Measurements from ENCODE around the gene SNUPN. TPM values are rescaled to one million over a fixed set of nuclear protein-coding genes. Genes with fewer than 3 reads are reported as not detected.
A peak's percentile ranks its signal among the peaks of the same experiment; 100 is the strongest.

Gene SNUPN
- total RNA-seq, 1 experiment from 2014 or later = 28.9 TPM

DNA sequence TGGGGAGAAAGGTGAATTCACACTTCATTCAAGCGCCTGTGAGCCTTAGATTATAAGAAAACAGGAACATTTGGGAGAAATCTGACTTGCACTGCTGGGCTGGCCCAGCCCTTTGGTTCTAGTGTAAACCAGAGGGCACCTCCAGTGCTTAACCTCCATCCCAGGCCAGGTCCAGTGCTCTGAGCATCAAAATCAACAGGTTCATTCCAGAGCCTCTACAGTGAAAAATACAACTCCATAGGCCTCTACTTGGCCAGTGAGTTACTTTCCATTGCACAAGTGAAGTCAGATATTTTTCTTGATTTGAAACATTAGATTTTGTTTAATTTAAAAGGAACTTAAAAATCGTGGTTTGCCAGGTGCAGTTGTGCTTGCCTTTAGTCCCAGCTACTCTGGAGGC lies 3.0 kb downstream of the SNUPN start:
- CTCF ChIA-PET = no interaction called here
- Mint-ChIP-seq H3K4me3 (ENCODE audit: unreplicated experiment) (no peak overlapping the region), H3K27ac (ENCODE audit: low read depth, unreplicated experiment) (no peak overlapping the region), H3K4me1 (ENCODE audit: insufficient read depth, unreplicated experiment) (peaks cover 18% of the 10 kb centered on the region), H3K36me3 (ENCODE audit: insufficient read depth, unreplicated experiment) (peaks cover 26% of the 10 kb centered on the region), H3K9me3 (ENCODE audit: unreplicated experiment) (no peaks in the 10 kb centered on the region), H3K27me3 (ENCODE audit: insufficient read depth, unreplicated experiment) (no peaks in the 10 kb centered on the region)
- TF ChIP-seq CTCF (IDR thresholded peaks at IDR 0.05; ENCODE audit: unreplicated experiment) = no peak
- no TSS peak for BruUV-seq (replicated peaks)
- POLR2A ChIA-PET = interaction anchor here (1.1 to 4.9 kb wide), 4 partner anchors 18 to 171 kb away, joined by 3 to 73 read pairs (median 14); partner anchors contain the start of genes IMP3, SIN3A and SNX33
- DNase-seq (ENCODE audit: unreplicated experiment) = no peak
- intact Hi-C loops (cut with micrococcal nuclease) = loop anchor here (5.0 kb wide), 1 partner anchor 255 kb away; the partner anchor contains the start of gene MAN2C1

DNA sequence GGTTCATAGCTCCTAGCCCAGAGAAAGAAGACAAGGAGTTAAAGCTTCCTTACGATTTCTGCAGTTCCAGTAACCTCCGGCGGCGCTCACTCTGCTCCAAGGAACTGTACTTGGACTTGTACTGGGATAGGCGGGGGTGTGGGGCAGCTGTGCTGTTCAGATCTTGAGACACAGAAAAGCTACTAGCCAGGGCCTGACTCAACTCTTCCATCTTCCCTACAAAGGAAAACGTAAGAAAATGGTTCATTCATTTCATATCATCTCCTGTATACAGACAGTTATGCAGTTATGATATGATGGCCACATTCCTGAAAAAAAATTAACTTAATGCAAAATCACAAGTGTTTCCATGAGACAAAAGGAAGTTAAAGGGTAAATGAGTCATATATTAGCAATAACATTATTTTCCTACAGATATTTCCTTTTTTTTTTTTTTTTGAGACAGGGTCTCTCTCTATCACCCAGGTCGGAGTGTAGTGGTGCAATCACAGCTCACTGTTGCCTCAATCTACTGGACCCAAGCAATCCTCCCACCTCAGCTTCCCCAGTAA lies 4.6 kb downstream of the SNUPN start:
- peak; percentile 81 for DNase-seq (ENCODE audit: unreplicated experiment)
- peaks cover 16% of the 10 kb centered on the region for H3K4me1 Mint-ChIP-seq (ENCODE audit: insufficient read depth, unreplicated experiment)
- no peaks in the 10 kb centered on the region for H3K27me3 Mint-ChIP-seq (ENCODE audit: insufficient read depth, unreplicated experiment)
- POLR2A ChIA-PET = interaction anchor here (0.5 to 4.9 kb wide), 21 partner anchors 12 to 253 kb away, joined by 3 to 73 read pairs (median 4); partner anchors contain the start of genes IMP3, MAN2C1, PTPN9 and SIN3A
- peak; percentile 17 for TF ChIP-seq CTCF (IDR thresholded peaks at IDR 0.05; ENCODE audit: unreplicated experiment)
- CTCF ChIA-PET = interaction anchor here (0.6 to 2.0 kb wide), 16 partner anchors 13 to 253 kb away, joined by 3 to 12 read pairs (median 5); partner anchors contain the start of genes IMP3, MAN2C1 and SNX33
- H3K4me3 Mint-ChIP-seq (ENCODE audit: unreplicated experiment) = peak overlapping the region; percentile 62
- H3K36me3 Mint-ChIP-seq (ENCODE audit: insufficient read depth, unreplicated experiment) = peaks cover 42% of the 10 kb centered on the region
- intact Hi-C loops (cut with micrococcal nuclease) = loop anchor here (2.0 to 5.0 kb wide), 3 partner anchors 20 to 254 kb away; partner anchors contain the start of genes IMP3, MAN2C1 and PTPN9
- peak overlapping the region; percentile 88 for H3K27ac Mint-ChIP-seq (ENCODE audit: low read depth, unreplicated experiment)
- no TSS peak for BruUV-seq (replicated peaks)
- no peaks in the 10 kb centered on the region for H3K9me3 Mint-ChIP-seq (ENCODE audit: unreplicated experiment)

DNA sequence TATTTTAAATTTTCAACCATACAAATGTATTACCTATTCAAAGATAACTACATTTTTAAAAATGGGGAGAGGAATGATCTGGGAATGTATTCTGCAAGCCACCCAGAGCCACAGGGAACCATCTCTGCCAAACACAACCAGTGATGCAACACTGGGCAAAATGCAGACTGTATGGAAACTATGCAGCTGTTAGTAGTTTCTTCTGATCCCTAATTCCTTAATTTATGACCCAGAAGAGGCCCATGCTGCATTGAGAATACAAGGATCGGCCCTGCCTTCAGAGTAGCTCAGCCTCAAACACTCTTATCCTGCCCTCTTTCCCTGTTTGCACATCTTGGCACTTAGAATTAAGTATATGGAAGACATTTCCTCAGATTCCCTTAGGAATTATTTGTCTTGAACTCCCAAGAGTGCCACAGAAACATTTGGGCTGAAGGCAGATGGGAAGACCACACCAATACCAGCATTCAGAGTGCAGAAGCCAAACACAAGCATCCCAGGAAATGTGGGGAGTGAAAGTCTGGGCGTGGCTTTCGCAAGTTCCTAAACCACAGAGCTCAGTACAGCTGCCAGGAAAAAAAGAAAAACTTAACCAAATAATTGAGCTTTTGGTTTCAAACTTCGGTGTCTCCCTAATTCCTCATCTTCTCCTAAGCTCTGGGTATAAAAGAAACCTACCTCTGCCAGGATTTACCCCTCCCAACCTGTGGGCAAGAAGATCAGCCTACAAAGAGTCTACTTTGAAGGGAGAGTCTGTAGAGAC lies 5.3 kb downstream of the SNUPN start:
- POLR2A ChIA-PET = interaction anchor here (0.6 to 4.9 kb wide), 21 partner anchors 11 to 252 kb away, joined by 3 to 73 read pairs (median 4); partner anchors contain the start of genes IMP3, MAN2C1, PTPN9 and SIN3A
- Mint-ChIP-seq H3K27ac (ENCODE audit: low read depth, unreplicated experiment) (peak overlapping the region; percentile 88), H3K36me3 (ENCODE audit: insufficient read depth, unreplicated experiment) (peaks cover 49% of the 10 kb centered on the region), H3K9me3 (ENCODE audit: unreplicated experiment) (no peaks in the 10 kb centered on the region), H3K27me3 (ENCODE audit: insufficient read depth, unreplicated experiment) (no peaks in the 10 kb centered on the region), H3K4me3 (ENCODE audit: unreplicated experiment) (peak overlapping the region; percentile 62), H3K4me1 (ENCODE audit: insufficient read depth, unreplicated experiment) (peaks cover 16% of the 10 kb centered on the region)
- peak; percentile 58 for DNase-seq (ENCODE audit: unreplicated experiment)
- TF ChIP-seq CTCF (IDR thresholded peaks at IDR 0.05; ENCODE audit: unreplicated experiment) = no peak
- intact Hi-C loops (cut with micrococcal nuclease) = loop anchor here (2.0 to 5.0 kb wide), 3 partner anchors 21 to 253 kb away; partner anchors contain the start of genes IMP3, MAN2C1 and PTPN9
- CTCF ChIA-PET = interaction anchor here (0.6 to 2.0 kb wide), 17 partner anchors 12 to 253 kb away, joined by 3 to 12 read pairs (median 5); partner anchors contain the start of genes IMP3, MAN2C1 and SNX33
- TSS peak; percentile 18 for BruUV-seq (replicated peaks)

DNA sequence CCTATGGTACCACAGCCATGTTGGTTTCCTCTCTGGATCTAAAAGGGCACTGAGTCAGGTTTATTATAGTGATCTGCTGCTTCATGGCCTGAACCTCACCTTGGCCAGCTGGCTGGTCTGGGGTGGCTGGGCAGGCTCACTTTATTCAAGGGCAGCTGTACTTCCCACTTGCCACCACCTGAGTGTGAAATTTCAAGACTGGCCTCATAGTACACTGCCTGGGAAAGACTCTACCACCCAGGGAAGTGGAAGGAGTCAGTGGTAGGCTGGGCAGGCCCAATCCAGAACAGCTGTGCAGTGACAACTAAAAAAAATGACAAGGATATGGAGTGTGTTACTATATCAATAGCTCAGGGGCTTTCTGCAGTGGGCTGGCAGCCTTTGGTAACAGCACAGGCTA lies 8.8 kb downstream of the SNUPN start:
- H3K4me3 Mint-ChIP-seq (ENCODE audit: unreplicated experiment) = no peak overlapping the region
- H3K27me3 Mint-ChIP-seq (ENCODE audit: insufficient read depth, unreplicated experiment) = no peaks in the 10 kb centered on the region
- peaks cover 16% of the 10 kb centered on the region for H3K4me1 Mint-ChIP-seq (ENCODE audit: insufficient read depth, unreplicated experiment)
- no TSS peak for BruUV-seq (replicated peaks)
- intact Hi-C loops (cut with micrococcal nuclease) = no loop called here
- H3K27ac Mint-ChIP-seq (ENCODE audit: low read depth, unreplicated experiment) = no peak overlapping the region
- peaks cover 79% of the 10 kb centered on the region for H3K36me3 Mint-ChIP-seq (ENCODE audit: insufficient read depth, unreplicated experiment)
- ChIA-PET POLR2A (interaction anchor here (1.5 kb wide), 1 partner anchor 160 kb away, joined by 3 read pairs; no protein-coding TSS in a partner anchor), CTCF (interaction anchor here (0.6 kb wide), 2 partner anchors 12 to 66 kb away, joined by 3 read pairs; no protein-coding TSS in a partner anchor)
- no peak for DNase-seq (ENCODE audit: unreplicated experiment)
- no peaks in the 10 kb centered on the region for H3K9me3 Mint-ChIP-seq (ENCODE audit: unreplicated experiment)
- no peak for TF ChIP-seq CTCF (IDR thresholded peaks at IDR 0.05; ENCODE audit: unreplicated experiment)

All from MCF 10A (cell line).